GM18870 (cell line): ENCODE data around the gene L3MBTL1.

Experiments
- ATAC-seq: cut with Tn5 transposase; IDR thresholded peaks from one replicate; pipeline ENCODE4 v1.9.1; 2021; ENCODE audit warnings: moderate library complexity; ENCODE audit not compliant: unreplicated experiment

Gene L3MBTL1

DNA sequence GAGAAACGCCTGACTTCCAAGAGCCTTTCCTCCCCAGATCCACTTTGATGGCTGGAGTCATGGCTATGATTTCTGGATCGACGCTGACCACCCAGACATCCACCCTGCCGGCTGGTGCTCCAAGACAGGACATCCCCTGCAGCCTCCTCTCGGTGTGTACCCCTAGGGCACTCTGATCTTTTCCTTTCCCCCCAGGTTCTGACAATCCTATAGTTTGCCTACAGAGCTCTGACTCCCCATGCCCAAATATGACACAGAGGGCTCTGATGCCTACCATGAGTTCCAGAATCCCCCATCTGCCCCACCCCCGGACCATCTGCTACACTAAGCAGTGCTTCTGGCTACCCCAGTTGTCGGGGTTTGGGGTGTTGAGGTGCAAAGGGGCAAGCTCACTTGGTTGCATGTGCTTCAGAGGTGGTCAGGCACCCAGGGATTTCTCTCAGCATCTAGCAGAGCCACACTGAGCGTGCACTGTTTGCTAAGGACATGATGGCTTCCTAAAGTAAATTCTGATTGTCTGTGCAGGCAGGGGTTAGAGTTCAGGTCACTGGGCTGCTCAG lies 27.4 kb downstream of the L3MBTL1 start:
- no peak for ATAC-seq

DNA sequence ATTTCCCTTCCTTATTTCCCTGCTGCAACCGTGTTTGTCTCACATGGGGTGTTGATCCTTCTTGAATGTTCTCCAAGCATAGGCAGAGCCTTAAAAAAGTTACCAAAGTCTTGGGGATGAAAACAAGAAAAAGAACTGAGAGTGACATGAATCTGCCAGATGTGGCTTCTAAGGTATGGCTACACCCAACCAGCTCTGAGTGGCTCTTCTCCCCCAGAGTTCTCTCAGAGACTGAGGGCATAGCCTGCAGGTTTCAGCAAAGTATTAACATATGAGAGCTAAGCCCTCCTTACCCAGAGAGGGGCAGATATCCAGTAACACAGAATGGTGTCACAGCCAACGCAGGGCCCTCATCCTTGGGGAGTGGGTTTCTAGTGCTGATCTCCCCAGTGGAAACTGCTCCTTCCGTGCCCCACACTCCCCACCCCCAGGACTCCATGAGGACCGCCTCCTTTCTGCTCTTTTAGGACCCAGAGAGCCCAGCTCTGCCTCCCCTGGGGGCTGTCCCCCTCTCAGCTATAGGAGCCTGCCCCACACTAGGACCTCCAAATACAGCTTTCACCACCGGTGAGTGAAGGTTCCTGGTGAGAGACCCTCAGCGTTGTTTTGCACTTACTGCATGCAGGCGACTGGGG lies 28.0 kb downstream of the L3MBTL1 start:
- no peak for ATAC-seq

DNA sequence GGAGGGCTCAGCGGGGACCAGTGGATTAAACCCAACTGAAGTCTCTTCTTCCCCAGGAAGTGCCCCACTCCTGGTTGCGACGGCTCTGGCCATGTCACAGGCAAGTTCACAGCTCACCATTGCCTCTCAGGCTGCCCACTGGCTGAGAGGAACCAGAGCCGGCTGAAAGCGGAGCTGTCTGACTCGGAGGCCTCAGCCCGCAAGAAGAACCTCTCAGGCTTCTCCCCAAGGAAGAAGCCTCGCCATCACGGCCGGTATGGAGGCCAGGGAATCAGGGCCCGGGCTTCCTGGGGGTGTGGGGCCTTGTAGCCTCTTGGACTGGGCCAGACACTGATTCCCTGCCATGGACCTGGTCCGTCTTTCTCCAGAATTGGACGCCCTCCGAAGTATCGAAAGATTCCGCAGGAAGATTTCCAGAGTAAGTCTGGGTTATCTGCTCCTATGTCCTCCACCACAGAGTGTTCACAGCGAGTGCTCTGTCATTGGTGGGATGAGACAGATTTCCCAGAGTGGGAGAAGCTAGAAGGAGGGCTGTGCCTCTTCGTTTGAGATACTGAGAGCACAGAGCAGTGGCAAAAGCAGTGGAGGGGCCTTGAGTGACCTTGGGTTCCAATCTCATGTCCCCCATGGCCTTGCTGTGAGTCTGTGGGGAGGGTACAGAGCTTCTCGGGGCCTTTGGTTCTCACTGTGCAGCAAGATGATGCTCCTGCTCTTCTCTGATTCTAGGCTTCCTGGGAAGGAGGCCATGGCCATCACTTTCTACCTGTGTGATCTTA lies 28.7 kb downstream of the L3MBTL1 start:
- no peak for ATAC-seq

DNA sequence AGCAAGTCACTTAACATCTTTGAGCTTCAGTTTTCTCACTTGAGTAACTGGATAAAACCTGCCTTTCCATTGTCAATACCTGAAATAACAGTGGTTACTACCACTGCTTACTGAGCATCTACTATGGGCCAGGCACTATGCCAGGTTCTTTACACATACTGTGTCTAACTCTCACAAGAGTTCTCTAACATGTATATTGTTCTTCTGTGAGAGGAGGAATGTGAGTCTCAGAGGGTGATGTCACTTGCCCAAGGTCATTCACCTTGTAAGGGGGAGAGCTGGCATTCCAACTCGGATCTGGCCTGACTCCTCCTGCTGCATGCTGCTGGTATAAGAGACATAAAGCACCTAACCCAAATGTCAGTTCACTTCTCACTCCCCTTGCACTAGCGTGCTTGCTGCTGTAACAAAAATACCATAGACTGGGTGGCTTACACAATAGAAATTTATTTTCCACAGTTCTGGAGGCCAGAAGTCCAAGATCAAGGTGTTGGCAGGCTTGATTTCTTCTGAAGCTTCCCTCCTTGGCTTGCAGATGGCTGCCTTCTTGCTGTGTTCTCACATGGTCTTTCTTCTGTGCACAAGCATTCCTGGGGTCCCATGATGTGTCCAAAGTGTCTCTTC lies 29.4 kb downstream of the L3MBTL1 start:
- no peak for ATAC-seq

DNA sequence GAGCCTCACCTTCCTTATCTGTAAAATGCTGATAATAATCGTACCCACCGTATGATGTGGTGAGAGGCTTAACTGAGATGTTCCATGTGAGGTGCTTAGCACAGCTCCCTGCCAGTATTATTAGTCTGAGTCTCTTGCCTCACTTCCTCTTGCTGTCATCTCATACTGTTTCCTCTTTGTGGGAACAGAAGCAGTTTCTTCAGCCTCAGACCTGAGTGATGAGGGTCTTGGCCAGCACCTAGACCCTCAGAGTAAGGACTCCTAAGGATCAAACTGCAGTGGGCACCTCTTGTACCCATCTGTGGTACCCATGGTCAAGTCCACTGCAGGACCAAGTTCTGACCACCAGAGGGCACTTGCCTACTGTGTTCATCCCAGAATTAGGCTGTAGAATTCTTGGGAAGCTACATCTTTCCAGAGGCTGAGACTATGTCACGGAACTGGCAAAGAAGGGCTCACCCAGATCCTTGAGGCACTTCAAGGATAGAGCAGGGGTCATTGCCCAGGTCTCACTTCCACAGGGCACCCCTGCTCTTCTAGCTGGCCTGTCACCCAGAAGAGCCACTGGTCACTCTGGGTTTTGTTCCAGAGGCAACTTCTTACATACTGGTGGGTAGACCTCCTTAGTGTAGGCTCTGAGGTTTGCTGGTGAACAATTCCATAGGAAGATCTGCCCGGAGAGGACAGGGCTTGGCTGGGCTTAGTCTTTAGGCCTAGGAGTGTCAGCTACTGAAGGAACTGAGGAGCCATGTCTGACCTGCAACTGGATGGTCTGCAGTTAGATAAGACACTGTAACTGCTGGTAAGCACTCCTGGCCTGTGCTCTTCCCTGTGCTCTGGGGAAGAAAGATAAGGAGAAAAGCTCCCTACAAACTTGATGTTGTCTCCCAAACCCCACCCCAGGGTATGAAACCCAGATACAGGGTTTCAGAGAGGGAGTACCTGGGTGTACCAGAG lies 30.7 kb downstream of the L3MBTL1 start:
- no peak for ATAC-seq

DNA sequence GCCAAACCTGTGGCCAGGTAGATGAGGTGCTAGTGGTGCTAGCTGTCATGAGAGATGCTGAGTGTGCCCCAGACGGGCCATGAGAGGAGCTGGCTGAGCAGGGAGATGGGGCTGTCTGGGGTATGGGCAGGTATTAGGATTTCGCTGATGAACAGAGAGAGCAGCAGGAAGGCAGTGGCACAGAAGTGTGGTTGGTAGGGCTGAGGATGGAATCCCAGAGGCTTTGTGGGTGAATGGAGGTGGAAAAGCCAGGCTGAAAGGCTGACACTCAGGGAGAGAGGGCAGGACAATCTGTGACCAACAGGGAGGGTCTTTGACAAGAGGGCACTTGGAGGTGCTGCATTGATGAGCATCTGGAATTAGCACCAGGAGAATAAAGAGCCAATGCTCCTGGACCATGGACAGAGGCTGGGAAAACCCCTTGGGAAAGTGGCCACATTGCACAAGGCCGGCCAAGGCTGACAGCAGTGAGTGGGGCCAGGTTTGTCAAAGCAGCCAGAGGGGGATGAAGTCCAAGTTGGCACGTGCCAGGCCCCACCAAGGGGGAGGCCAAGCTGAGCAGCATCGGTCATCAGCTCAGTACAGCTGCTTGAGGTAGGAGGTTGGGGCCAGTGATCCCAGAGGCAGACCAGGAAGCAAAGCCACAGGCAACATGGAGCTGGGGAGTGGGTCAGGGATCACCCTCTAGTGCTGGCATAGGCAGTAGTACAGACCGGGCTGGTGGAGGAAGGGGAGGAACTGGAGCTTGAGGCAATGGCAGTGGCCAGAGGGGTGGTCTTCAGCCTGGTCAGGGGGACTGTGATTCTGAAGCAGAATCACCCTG lies 31.6 kb downstream of the L3MBTL1 start:
- no peak for ATAC-seq

DNA sequence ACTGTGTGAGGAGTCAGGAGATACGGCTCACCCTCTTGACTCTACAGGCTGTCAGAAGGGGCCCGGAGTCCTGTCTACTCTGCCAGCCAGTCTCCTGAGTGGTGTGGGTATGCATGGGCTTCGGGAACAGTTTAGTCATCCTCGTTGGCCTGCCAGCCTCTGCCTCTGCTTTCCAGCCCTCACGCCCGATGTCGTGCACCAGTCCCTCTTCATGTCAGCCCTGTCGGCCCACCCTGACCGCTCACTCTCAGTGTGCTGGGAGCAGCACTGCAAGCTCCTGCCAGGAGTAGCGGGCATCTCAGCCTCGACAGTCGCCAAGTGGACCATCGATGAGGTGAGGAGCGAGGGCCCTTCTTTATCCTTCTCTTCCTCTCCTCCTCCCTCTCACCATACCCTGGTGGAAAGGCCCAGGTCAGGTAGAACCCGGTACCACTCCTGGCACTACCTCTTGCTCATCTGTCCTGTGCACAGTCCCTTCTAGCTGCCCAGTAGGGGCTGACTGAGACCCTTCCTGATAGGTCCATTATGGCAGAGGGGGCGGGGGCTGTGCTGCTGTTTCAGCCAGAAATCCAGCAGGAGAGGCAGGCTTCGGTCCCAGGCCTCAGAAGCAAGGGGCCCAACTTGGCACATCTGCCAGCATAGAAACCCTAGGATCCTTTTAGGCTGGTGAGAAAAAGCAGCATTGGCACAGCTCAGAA lies 32.6 kb downstream of the L3MBTL1 start:
- no peak for ATAC-seq

DNA sequence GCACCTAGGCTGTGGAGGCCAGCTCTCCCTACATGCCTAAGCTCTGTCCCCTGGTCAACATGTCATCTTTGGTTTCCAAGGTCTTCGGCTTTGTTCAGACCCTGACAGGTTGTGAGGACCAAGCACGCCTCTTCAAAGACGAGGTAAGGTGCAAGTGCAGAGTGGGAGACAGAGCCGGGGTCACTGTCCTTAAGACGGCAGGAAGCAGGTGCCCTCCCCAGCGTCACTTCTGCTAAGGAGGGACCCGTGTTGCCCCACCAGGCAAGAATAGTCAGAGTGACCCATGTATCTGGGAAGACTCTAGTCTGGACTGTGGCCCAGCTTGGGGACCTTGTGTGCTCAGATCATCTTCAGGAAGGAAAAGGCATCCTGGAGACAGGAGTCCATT lies 33.2 kb downstream of the L3MBTL1 start:
- no peak for ATAC-seq

DNA sequence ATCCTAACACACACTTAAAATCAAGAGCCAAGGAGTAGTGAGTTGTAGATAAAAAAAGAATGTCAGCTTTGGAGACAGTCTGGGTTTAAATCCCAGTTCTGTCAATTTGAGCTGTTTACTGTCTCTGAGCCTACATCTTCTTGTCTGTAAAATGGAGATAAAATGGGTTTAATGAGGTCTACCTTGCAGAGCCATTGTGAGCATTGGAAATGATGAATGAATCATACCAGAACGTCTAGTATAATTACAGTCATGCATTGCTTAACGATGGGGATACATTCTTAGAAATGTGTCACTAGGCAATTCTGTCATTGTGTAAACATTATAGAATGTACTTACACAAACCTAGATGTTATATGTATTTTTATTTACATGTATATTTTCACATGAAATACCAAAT lies 33.7 kb downstream of the L3MBTL1 start:
- ATAC-seq, result no peak

DNA sequence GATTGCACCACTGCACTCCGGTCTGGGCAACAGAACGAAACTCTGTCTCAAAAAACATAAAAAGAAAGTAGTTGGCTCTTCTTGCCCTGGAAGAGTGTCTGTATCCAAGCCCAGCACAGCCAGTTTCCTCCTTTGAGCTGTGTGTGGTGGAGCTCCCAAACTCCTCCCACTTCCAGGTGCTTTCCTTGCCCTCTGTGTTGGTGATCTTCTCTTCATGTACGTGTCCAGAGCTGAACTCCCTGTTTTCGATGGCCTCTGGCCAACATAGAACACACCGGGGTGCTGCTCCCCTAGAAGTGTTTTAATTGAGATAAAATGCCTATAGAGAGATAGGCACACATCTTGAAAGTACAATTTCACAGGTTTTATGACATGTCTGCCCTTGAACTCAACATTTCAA lies 34.7 kb downstream of the L3MBTL1 start:
- ATAC-seq, result no peak

DNA sequence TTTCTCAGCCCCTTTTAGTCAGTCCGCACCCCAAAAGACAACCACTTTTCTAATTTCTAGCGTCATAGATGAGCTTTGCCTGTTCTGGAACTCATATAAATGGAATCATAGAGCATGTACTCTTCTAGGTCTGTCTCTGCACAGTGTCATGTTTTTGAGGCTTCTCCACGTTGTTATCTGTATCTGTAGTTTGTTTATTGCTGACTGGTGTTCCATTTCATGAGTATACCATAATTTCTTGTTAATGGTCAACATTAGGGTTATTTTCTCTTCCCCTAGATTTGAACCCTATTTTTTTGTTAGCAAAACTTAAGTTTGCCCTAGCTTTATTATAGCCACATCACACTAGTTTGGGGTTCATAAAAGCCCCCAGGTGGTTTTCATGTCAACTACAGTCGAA lies 35.2 kb downstream of the L3MBTL1 start:
- ATAC-seq, result no peak

DNA sequence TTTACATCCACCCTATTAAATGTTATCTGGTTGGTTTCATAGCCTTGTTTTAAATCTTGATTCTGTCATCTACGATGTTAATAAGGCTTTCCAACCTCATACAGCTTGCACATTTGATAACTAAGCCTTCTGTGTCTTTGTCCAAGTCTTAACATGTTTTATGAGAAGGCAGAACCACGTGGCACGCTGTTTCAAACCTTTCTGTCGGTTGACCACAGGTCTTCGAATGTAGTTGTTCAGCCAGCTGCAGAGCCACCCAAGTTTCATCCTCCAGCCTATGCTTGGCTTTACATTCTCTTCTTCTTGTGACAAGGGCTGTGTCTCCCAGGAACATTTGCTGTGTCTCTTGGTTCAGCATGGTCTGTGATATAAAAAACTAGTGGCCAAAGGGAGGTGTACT lies 35.6 kb downstream of the L3MBTL1 start:
- ATAC-seq, result no peak

DNA sequence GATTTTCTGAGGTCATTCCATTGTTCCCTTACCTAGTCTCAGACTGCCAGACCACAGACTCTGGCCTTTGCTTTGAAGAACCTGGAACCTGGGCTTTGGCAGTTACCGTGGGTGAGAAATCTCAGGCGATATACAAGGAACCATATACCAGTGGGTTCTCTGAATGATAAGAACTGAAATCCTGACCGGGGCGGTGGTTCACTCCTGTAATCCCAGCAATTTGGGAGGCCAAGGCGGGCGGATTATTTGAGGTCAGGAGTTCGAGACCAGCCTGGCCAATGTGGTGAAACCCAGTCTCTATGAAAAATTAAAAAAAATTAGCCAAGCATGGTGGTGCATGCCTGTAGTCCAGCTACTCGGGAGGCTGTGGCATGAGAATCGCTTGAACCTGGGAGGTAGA lies 37.0 kb downstream of the L3MBTL1 start:
- no peak for ATAC-seq

DNA sequence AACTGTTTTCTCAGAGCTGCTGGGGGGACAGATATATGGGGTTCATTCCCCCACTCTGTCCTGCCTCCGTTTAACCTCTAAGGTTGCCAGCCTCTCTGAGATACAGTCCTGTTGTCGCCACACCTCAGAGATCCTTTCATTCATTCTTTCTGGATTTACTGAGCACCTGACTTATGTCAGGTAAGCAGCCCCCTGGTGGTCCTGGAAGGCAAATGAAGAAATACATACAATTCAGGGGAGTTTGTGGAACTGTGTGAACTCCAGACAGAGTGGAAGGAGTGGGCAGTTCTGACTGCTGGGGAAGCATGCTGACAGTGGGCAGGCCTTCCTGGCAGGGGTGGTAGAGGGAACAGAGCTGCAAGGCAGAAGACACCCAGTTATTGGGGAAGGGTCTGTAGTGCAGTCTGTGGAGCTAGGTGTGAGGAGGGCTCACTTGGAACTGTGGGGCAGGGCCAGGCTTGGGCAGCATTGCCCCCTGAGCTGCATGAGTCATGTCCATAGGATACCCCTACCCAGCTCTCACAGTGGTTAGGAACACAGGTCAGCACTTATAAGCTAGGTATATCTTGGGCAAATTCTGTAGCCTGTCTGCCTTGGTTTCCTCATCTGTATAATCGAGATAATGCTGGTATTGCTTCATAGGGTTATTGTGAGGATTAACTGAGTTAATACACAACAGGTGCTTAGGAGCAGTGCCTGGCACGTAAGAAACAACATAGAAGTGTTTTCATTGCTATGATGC lies 38.5 kb downstream of the L3MBTL1 start:
- ATAC-seq, result no peak

DNA sequence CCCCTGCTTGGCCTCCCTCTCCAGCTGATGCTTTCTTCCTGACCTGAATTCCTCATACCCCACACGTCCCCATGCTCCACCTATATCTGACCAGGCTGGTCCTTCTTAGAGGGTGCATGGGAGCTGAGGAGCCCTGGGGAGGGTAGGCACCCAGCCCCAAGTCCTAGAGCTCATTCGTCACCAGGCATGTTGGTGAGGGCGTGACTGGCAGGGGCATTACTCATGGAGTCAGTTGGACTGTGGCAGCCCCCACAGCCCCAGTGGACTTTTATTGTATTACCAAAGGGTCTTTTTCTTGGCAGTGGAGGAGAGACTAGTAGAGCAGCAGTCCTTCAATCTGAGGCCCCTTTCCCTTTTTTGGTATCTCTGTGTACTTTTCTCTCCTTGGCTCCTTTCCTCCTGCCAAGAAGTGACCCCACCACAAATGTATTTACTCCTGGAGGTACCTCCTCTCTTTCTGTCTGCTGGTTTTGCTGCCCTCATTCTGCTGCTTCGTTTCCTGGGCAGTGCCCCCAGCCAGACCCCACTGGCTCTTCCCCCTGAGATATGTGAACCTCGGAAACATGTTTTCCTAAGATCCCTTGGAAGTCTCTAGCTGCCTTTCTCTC lies 40.9 kb downstream of the L3MBTL1 start:
- ATAC-seq, result no peak

DNA sequence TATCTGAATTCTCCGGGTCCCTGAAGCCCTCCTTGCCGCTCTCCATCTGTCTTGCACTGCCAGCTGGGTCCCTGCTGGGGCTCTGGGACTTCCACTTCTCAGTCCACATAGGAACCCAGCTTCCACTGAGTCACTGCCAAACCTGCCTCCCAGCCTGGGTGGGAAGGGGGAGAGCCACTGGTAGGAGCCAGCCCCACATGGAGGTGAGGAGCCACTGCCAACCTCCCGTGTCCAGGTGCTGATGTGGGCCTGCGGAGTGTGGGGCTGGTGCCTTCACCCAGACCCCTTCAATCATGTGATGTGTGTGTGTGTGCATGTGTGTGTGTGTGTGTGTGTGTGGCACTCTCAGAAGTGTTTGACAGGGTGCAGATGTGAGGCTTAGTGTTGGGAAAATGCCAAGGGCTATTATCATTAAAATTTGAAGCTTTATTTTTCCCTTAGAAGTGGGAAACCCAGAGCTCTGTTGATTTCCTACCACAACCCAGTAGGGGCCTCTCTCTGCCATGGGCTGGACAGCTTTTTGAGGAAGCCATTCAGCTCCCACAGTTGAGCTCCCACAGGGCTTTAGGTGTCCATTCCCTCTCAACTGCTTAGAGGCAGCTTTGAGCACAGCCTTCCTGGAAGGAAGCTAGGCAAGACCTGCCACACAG lies 42.0 kb downstream of the L3MBTL1 start:
- no peak for ATAC-seq

DNA sequence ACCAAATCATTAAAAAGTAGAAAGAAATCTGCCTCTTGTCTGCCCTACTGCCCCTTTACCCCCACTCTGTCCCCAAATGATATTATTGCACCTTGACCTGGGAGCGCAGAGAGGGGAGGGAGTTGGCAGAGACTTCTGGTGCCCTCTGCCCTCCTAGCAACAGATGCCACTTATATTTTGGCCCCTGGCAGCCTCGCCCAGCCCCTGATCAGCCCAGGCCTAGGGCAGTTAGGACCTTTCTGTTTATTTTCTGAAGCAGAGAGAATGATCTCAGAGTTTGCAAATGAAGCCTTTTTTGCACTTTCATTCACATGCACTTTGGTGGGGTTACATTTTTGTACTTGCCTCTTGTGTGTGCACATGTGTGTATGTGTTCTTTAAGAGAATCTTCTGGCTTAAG lies 43.0 kb downstream of the L3MBTL1 start:
- ATAC-seq, result no peak

DNA sequence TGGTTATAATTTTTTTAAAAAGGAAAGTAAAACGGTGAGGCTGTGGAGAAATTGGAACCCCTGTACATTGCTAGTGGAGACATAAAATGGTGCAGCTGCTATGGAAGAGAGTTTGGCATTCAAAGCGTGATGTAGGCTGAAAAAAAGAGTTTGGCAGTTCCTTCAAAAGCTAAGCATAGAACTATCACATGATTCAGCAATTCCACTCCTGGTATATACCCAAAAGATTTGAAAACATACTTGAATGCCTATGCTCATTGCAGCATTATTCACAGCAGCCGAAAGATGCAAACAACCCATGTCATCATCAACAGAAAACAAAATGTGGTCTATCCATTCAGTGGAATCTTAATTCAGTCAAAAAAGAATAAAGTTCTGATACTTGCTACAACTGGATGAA lies 46.9 kb downstream of the L3MBTL1 start:
- ATAC-seq, result no peak
